Subcutaneous adipose tissue (tissue), 4 donors: ENCODE data around the gene TMEM181. TPM values are rescaled to one million over a fixed set of nuclear protein-coding genes. Genes with fewer than 3 reads are reported as not detected.

Experiments used
- CTCF ChIP-seq: fragments of 450-650 bp; IDR thresholded peaks from one replicate; pipeline ENCODE4 v1.5.1; 2016; ENCODE audit warnings: low read depth, mild to moderate bottlenecking, control low read depth, antibody characterized with exemption, moderate library complexity
- total RNA-seq, 4 donors: library from RNA; depleted of rRNA; stranded (reverse); fragments of >200 nt; gene quantifications; one replicate each; pipeline ENCODE4 v1.1.0, GENCODE V29; 2016

Gene TMEM181
- total RNA-seq, 4 donors from 2014 or later = 15.1 to 33.1 (median 19.7) TPM

GRCh38 chr6:158593670-158594069 lies 33.8 kb downstream of the TMEM181 start:
- no peak for TF ChIP-seq CTCF

- TF ChIP-seq CTCF = no peak
These were observed 35.3 kb downstream of the TMEM181 start for GRCh38 chr6:158595223-158595622.

GRCh38 chr6:158596861-158597260 lies 37.0 kb downstream of the TMEM181 start:
- TF ChIP-seq CTCF = no peak

GRCh38 chr6:158597565-158597964 lies 37.7 kb downstream of the TMEM181 start:
- TF ChIP-seq CTCF = no peak

GRCh38 chr6:158599635-158600034 lies 39.7 kb downstream of the TMEM181 start:
- no peak for TF ChIP-seq CTCF

- no peak for TF ChIP-seq CTCF
These were observed 43.6 kb downstream of the TMEM181 start for GRCh38 chr6:158603261-158604047.

- TF ChIP-seq CTCF = no peak
These were observed 44.1 kb downstream of the TMEM181 start for GRCh38 chr6:158604048-158604406.
